ENCODE data around the gene INIP. TPM values are rescaled to one million over a fixed set of nuclear protein-coding genes. Genes with fewer than 3 reads are reported as not detected.

The INIP gene
- 22.4 and 43.0 TPM in 2 replicates for total RNA-seq

- DNase-seq (ENCODE audit: low read depth) = peak; percentile 93
These were observed at the start of gene INIP for GRCh38 chr9:112717661-112718331. Gene INIP (minus strand): TSS chr9:112718117. CDS start chr9:112716485, 1,632 bp downstream.

GRCh38 chr9:112765281-112765680, 47.4 kb upstream of the INIP start:
- DNase-seq (ENCODE audit: low read depth) = no peak

GRCh38 chr9:112764837-112765236, 46.9 kb upstream of the INIP start:
- DNase-seq (ENCODE audit: low read depth) = peak; percentile 36

- peak; percentile 94 for DNase-seq (ENCODE audit: low read depth)
These were observed 46.4 kb upstream of the INIP start for GRCh38 chr9:112764344-112764743.

- DNase-seq (ENCODE audit: low read depth) = no peak
These were observed 45.0 kb upstream of the INIP start for GRCh38 chr9:112762726-112763518.

- no peak for DNase-seq (ENCODE audit: low read depth)
These were observed 44.2 kb upstream of the INIP start for GRCh38 chr9:112761912-112762655.

- DNase-seq (ENCODE audit: low read depth) = no peak
These were observed 42.9 kb upstream of the INIP start for GRCh38 chr9:112760821-112761220.

GRCh38 chr9:112757940-112758339, 40.0 kb upstream of the INIP start:
- no peak for DNase-seq (ENCODE audit: low read depth)

- DNase-seq (ENCODE audit: low read depth) = no peak
These were observed 39.5 kb upstream of the INIP start for GRCh38 chr9:112757282-112757883.

- no peak for DNase-seq (ENCODE audit: low read depth)
These were observed 37.8 kb upstream of the INIP start for GRCh38 chr9:112755675-112756074.

- no peak for DNase-seq (ENCODE audit: low read depth)
These were observed 37.1 kb upstream of the INIP start for GRCh38 chr9:112755016-112755427.

- DNase-seq (ENCODE audit: low read depth) = no peak
These were observed 36.7 kb upstream of the INIP start for GRCh38 chr9:112754578-112754977.

- peak; percentile 89 for DNase-seq (ENCODE audit: low read depth)
These were observed 35.8 kb upstream of the INIP start for GRCh38 chr9:112753725-112754124.

- DNase-seq (ENCODE audit: low read depth) = no peak
These were observed 34.6 kb upstream of the INIP start for GRCh38 chr9:112752334-112753125.

GRCh38 chr9:112751056-112751795, 33.3 kb upstream of the INIP start:
- peak; percentile 83 for DNase-seq (ENCODE audit: low read depth)

GRCh38 chr9:112750764-112751055, 32.8 kb upstream of the INIP start:
- no peak for DNase-seq (ENCODE audit: low read depth)

- DNase-seq (ENCODE audit: low read depth) = peak; percentile 55
These were observed 32.3 kb upstream of the INIP start, which contains the start of gene SNX30 for GRCh38 chr9:112750016-112750763. Gene SNX30 (plus strand): TSS chr9:112750760. CDS start chr9:112751002, 242 bp downstream.

- DNase-seq (ENCODE audit: low read depth) = no peak
These were observed 29.2 kb upstream of the INIP start for GRCh38 chr9:112747094-112747493.

GRCh38 chr9:112744177-112744576, 26.3 kb upstream of the INIP start:
- DNase-seq (ENCODE audit: low read depth) = no peak

Data from renal cortical epithelial cell (primary cell).